GM18526 (cell line): ENCODE results near the gene TMEM59.

ENCODE experiments used
- POLR2A ChIP-seq: IDR thresholded peaks from 3 replicates; pipeline ENCODE4 v1.6.1; 2011; ENCODE audit not compliant: insufficient read length; ENCODE audit errors: extremely low read depth

The TMEM59 gene

GRCh38 chr1:54004481-54005049, 48.4 kb downstream of the TMEM59 start:
- no peak for TF ChIP-seq POLR2A

- no peak for TF ChIP-seq POLR2A
These were observed 49.8 kb downstream of the TMEM59 start for GRCh38 chr1:54003249-54003646.

- TF ChIP-seq POLR2A, result no peak
These were observed 50.3 kb downstream of the TMEM59 start for GRCh38 chr1:54002544-54003248.

- no peak for TF ChIP-seq POLR2A
These were observed 51.4 kb downstream of the TMEM59 start for GRCh38 chr1:54001591-54001990.

- TF ChIP-seq POLR2A, result no peak
These were observed 53.1 kb downstream of the TMEM59 start for GRCh38 chr1:53999920-54000319.

- TF ChIP-seq POLR2A, result no peak
These were observed 54.8 kb downstream of the TMEM59 start for GRCh38 chr1:53998223-53998622.

GRCh38 chr1:53995683-53996082, 57.3 kb downstream of the TMEM59 start:
- TF ChIP-seq POLR2A, result no peak

GRCh38 chr1:53992085-53992874, 60.7 kb downstream of the TMEM59 start:
- TF ChIP-seq POLR2A, result no peak

- TF ChIP-seq POLR2A, result no peak
These were observed 65.1 kb downstream of the TMEM59 start for GRCh38 chr1:53987880-53988279.

- TF ChIP-seq POLR2A, result no peak
These were observed 66.5 kb downstream of the TMEM59 start for GRCh38 chr1:53986458-53986857.

- TF ChIP-seq POLR2A, result no peak
These were observed 68.3 kb downstream of the TMEM59 start for GRCh38 chr1:53984726-53985125.

- no peak for TF ChIP-seq POLR2A
These were observed 70.3 kb downstream of the TMEM59 start for GRCh38 chr1:53982763-53983104.

- no peak for TF ChIP-seq POLR2A
These were observed 70.8 kb downstream of the TMEM59 start for GRCh38 chr1:53982034-53982762.

- TF ChIP-seq POLR2A, result no peak
These were observed 71.8 kb downstream of the TMEM59 start for GRCh38 chr1:53981220-53981619.

GRCh38 chr1:53979712-53980450, 73.1 kb downstream of the TMEM59 start:
- TF ChIP-seq POLR2A, result no peak
